Subcutaneous preadipocyte (primary cell): ENCODE measurements around the gene EHBP1L1. TPM values are rescaled to one million over a fixed set of nuclear protein-coding genes. Genes with fewer than 3 reads are reported as not detected.

Source experiments
- small RNA-seq: library from RNA; depleted of rRNA; stranded (forward); fragments of <200 nt; gene quantifications from one replicate; pipeline ENCODE3, GENCODE V24; 2012
- total RNA-seq: library from RNA; depleted of rRNA; stranded (reverse); fragments of >200 nt; gene quantifications from 2 replicates; pipeline ENCODE4 v1.2.3, GENCODE V29; 2012

The EHBP1L1 gene
- 34.2 and 59.0 TPM in 2 replicates for total RNA-seq

GRCh38 chr11:65575568-65576231 lies at the start of gene EHBP1L1:
Gene EHBP1L1 (plus strand): TSS chr11:65576053. CDS start chr11:65576303, 250 bp downstream.

GRCh38 chr11:65558002-65558929 lies 17.6 kb upstream of the EHBP1L1 start, which contains the start of gene LTBP3:
Gene LTBP3 (minus strand): TSS chr11:65558359. CDS start chr11:65557959, 400 bp downstream.

GRCh38 chr11:65569973-65570918 lies 5.6 kb upstream of the EHBP1L1 start, which contains the start of gene ZNRD2:
Gene ZNRD2 (plus strand): TSS chr11:65570477. CDS start chr11:65570492, 15 bp downstream.

GRCh38 chr11:65572356-65573051 lies 3.3 kb upstream of the EHBP1L1 start, which contains the start of gene FAM89B:
Gene FAM89B (plus strand): TSS chr11:65572538. CDS start chr11:65572670, 132 bp downstream.

GRCh38 chr11:65595543-65596281 lies 19.9 kb downstream of the EHBP1L1 start, which contains the start of gene KCNK7:
Gene KCNK7 (minus strand): TSS chr11:65595800. CDS start chr11:65595772, 28 bp downstream.

GRCh38 chr11:65615229-65615949 lies 39.5 kb downstream of the EHBP1L1 start, which contains the start of gene PCNX3:
Gene PCNX3 (plus strand): TSS chr11:65615776. CDS start chr11:65616312, 536 bp downstream.

GRCh38 chr11:65637794-65638419 lies 62.1 kb downstream of the EHBP1L1 start, which contains the start of gene SIPA1:
Gene SIPA1 (plus strand): TSS chr11:65638101. CDS start chr11:65640922, 2,821 bp downstream.

Small RNAs within 50 kb of the gene (small RNA-seq; reads per million reads assigned to genes)
- not detected for gene AP001362.1
- not detected for gene MIR4690

Other genes starting within 250 kb of the EHBP1L1 start
- gene DPF2, start 242.2 kb upstream of the EHBP1L1 start, total RNA-seq = 49.2 and 52.0 TPM in 2 replicates
- under 0.01 TPM in 2 replicates for gene TIGD3, start 221.3 kb upstream of the EHBP1L1 start, total RNA-seq
- gene SLC25A45, start 193.4 kb upstream of the EHBP1L1 start, total RNA-seq = 3.3 and 4.0 TPM in 2 replicates
- 50.3 and 57.3 TPM in 2 replicates for gene FRMD8, start 189.4 kb upstream of the EHBP1L1 start, total RNA-seq
- gene NEAT1, start 153.3 kb upstream of the EHBP1L1 start, total RNA-seq = 228 and 325 TPM in 2 replicates
- gene MALAT1, start 77.0 kb upstream of the EHBP1L1 start, total RNA-seq = 5,567 and 6,141 TPM in 2 replicates
- gene SCYL1, start 51.0 kb upstream of the EHBP1L1 start, total RNA-seq = 48.5 and 108 TPM in 2 replicates
- 24.6 and 49.3 TPM in 2 replicates for gene LTBP3, start 17.7 kb upstream of the EHBP1L1 start, total RNA-seq
- 45.9 and 46.7 TPM in 2 replicates for gene ZNRD2, start 5.6 kb upstream of the EHBP1L1 start, total RNA-seq
- 21.7 TPM in 2 replicates for gene FAM89B, start 3.5 kb upstream of the EHBP1L1 start, total RNA-seq
- gene KCNK7, start 19.7 kb downstream of the EHBP1L1 start, total RNA-seq = 0.37 TPM in 1 of 2 replicates, not detected in the other
- 18.4 and 28.7 TPM in 2 replicates for gene MAP3K11, start 38.2 kb downstream of the EHBP1L1 start, total RNA-seq
- gene PCNX3, start 39.7 kb downstream of the EHBP1L1 start, total RNA-seq = 25.4 and 33.4 TPM in 2 replicates
- gene SIPA1, start 62.0 kb downstream of the EHBP1L1 start, total RNA-seq = 23.5 and 38.3 TPM in 2 replicates
- 22.8 and 31.9 TPM in 2 replicates for gene RELA, start 86.9 kb downstream of the EHBP1L1 start, total RNA-seq
- 42.6 and 44.5 TPM in 2 replicates for gene KAT5, start 136.2 kb downstream of the EHBP1L1 start, total RNA-seq
- gene RNASEH2C, start 144.7 kb downstream of the EHBP1L1 start, total RNA-seq = 33.0 and 38.6 TPM in 2 replicates
- gene AP5B1, start 204.9 kb downstream of the EHBP1L1 start, total RNA-seq = 12.9 and 14.3 TPM in 2 replicates
- gene OVOL1, start 211.0 kb downstream of the EHBP1L1 start, total RNA-seq = not detected in 2 replicates